HAP-1 (cell line): ENCODE data around the gene SPANXN1.
A peak's percentile ranks its signal among the peaks of the same experiment; 100 is the strongest.
"Not testable (repeated sequence)": the region's sequence is repeated elsewhere in the genome, so short reads cannot be mapped to it uniquely, and the experiment has no call there.

ENCODE experiments used
- DNase-seq, 2 experiments: peaks; one replicate each; pipeline ENCODE4 v3.0.0-alpha.2; 2016 to 2020; ENCODE audit warnings: low spot score in 2 of 2
- H3K27me3 ChIP-seq: fragments of 250-450 bp; sonication (Bioruptor Pico); 2 replicates; pipeline ENCODE4 v1.5.1; 2020; ENCODE audit warnings: low read depth, mild to moderate bottlenecking, moderate library complexity
- H3K36me3 ChIP-seq: fragments of 250-450 bp; sonication (Bioruptor Pico); replicated peaks from 2 replicates; pipeline ENCODE4 v1.5.1; 2020; ENCODE audit warnings: mild to moderate bottlenecking
- H3K4me1 ChIP-seq: fragments of 250-450 bp; sonication (Bioruptor Pico); 2 replicates; pipeline ENCODE4 v1.5.1; 2020; ENCODE audit warnings: mild to moderate bottlenecking
- H3K4me3 ChIP-seq: fragments of 250-450 bp; sonication (Bioruptor Pico); 2 replicates; pipeline ENCODE4 v1.5.1; 2020; ENCODE audit warnings: mild to moderate bottlenecking, moderate library complexity
- H3K9me3 ChIP-seq: fragments of 250-450 bp; sonication (Bioruptor Pico); 2 replicates; pipeline ENCODE4 v1.5.1; 2020; ENCODE audit warnings: mild to moderate bottlenecking, moderate library complexity
- in situ Hi-C: fragments of 300-500 bp; cut with MboI; formaldehyde crosslinking; loops from 3 replicates; pipeline ENCODE4 v1.14.3; 2020; ENCODE audit warnings: low sequenced_read_pairs, inconsistent platforms, mixed read lengths

The SPANXN1 gene, protein sequence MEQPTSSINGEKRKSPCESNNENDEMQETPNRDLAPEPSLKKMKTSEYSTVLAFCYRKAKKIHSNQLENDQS

DNA sequence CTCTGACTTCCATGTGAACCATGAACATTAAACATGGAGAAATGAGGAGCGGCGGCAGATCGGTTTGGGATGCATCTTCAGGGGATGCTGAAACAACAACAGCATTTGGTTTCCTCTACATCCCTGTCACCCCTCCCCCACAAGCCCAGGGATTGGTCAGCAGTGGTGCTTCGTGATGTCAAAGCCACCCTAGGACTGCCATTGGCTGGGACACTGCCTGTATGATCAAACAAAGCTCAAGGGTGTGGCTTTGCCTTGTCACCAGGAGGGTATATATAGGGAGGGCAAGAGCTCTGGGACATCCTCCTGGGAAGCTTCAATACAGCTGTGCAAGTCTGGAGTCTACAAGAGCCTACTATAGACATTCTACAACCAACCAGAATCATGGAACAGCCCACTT, at the start of gene SPANXN1:
TSS of gene SPANXN1 (plus strand) at position 301 of the 400 bp plus-strand sequence. CDS start at position 385, 84 bp downstream.
- H3K9me3 ChIP-seq, H3K27me3 ChIP-seq, H3K4me3 ChIP-seq, DNase-seq, H3K4me1 ChIP-seq, H3K36me3 ChIP-seq, in situ Hi-C loops: not testable (repeated sequence)

DNA sequence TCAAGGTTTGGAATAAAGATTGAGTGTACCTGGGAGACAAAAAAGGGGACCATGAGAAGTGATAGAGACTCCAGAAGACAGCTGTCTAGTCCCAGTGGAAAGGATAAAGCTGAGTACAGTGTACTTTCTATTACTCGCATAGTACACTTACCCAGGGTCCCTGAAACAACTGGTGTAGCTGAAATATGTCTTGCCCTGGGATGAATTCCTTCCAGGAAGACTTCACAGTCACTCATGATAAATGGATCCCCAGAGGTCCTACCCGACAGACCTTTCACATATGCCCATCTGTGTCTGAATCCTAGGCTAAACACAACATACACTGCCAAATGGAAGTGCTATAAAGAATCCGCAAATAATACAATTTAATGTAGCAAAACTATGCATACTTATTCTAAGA, 48.2 kb upstream of the SPANXN1 start:
- no peaks in the 10 kb centered on the region for H3K36me3 ChIP-seq
- H3K4me1 ChIP-seq: no peaks in the 10 kb centered on the region
- no peaks in the 10 kb centered on the region for H3K27me3 ChIP-seq
- no peaks in the 10 kb centered on the region for H3K9me3 ChIP-seq
- no peak overlapping the region for H3K4me3 ChIP-seq
- DNase-seq: no peak
- in situ Hi-C loops: no loop called here

DNA sequence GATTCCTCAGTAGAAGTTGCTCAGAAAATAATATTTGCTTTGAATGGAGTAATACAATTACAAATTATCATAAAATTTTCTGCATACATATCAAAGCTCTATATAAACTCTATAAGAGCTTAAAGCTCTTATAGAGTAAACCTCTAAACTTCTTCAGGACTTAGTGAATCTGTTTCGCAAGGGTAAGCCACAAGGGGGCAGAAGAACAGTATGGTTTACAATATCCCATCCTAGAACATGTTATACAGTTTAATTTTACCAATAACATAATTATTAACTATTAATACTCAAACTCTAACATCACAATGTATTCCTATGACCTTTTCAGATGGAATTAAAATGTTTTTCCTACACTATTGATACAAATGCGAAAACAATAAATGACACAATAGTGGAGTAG, 33.8 kb upstream of the SPANXN1 start:
- DNase-seq: peak; percentile 26 to 45
- Histone ChIP-seq H3K36me3 (no peaks in the 10 kb centered on the region), H3K4me1 (no peaks in the 10 kb centered on the region), H3K27me3 (no peaks in the 10 kb centered on the region), H3K4me3 (no peak overlapping the region), H3K9me3 (no peaks in the 10 kb centered on the region)
- in situ Hi-C loops: no loop called here

DNA sequence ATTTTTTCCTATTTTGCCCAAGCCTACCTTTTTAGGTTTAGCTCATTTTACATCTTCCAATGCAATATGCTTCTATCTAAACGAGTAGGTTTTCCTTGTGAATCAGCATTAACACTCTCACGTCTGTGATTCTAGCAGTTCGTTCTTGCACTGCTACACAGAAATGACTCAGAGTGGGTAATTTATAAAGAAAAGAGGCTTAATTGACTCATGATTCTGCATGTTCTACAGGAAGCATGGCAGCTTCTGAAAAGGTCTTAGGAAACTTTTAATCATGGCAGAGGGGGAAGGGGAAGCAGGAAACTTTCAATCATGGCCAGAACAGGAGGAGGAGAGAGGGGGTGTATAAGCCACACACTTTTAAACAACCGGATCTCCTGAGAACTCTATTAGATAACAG, 44.9 kb downstream of the SPANXN1 start:
- DNase-seq: no peak
- H3K27me3 ChIP-seq: no peaks in the 10 kb centered on the region
- H3K9me3 ChIP-seq: no peaks in the 10 kb centered on the region
- no peaks in the 10 kb centered on the region for H3K4me1 ChIP-seq
- H3K36me3 ChIP-seq: no peaks in the 10 kb centered on the region
- no peak overlapping the region for H3K4me3 ChIP-seq
- in situ Hi-C loops: no loop called here
